Liver (tissue), 9 donors: ENCODE data around the gene DIO3. TPM values are rescaled to one million over a fixed set of nuclear protein-coding genes. Genes with fewer than 3 reads are reported as not detected.

Source experiments
- DNase-seq: peaks from one replicate; pipeline ENCODE4 v3.0.0-alpha.2; 2017; ENCODE audit warnings: low spot score
- H3K27ac ChIP-seq, 2 donors: one replicate each; pipeline ENCODE4 v1.7.0; 2013; ENCODE audit warnings: inconsistent platforms in 2 of 2, low read length in 2 of 2, control low read depth in 1 of 2, low read depth in 1 of 2, mild to moderate bottlenecking in 1 of 2
- H3K27me3 ChIP-seq, 4 donors: one replicate each; pipeline versions ENCODE4 v1.6.1 to v1.7.0; 2013; ENCODE audit warnings: low read length in 3 of 4, inconsistent platforms in 1 of 4, mild to moderate bottlenecking in 1 of 4, moderate library complexity in 1 of 4; ENCODE audit not compliant: control insufficient read depth in 4 of 4, insufficient read depth in 4 of 4
- H3K36me3 ChIP-seq, 4 donors: one replicate each; pipeline versions ENCODE4 v1.6.1 to v1.7.0; 2013; ENCODE audit warnings: low read length in 3 of 4, mild to moderate bottlenecking in 3 of 4, low read depth in 1 of 4, moderate library complexity in 1 of 4; ENCODE audit not compliant: control insufficient read depth in 4 of 4, insufficient read depth in 3 of 4
- H3K4me1 ChIP-seq, 4 donors: one replicate each; pipeline versions ENCODE4 v1.6.1 to v1.7.0; 2013; ENCODE audit warnings: low read length in 3 of 4, mild to moderate bottlenecking in 3 of 4, moderate library complexity in 1 of 4; ENCODE audit not compliant: control insufficient read depth in 4 of 4, insufficient read depth in 4 of 4
- H3K4me3 ChIP-seq, 3 donors: one replicate each; pipeline versions ENCODE4 v1.6.1 to v1.7.0; 2013; ENCODE audit warnings: low read length in 3 of 3, control low read depth in 1 of 3, low read depth in 1 of 3, mild to moderate bottlenecking in 1 of 3
- H3K9ac ChIP-seq, 2 donors: one replicate each; pipeline ENCODE4 v1.7.0; 2013; ENCODE audit warnings: low read length in 2 of 2, mild to moderate bottlenecking in 2 of 2, moderate library complexity in 2 of 2, control low read depth in 1 of 2, low read depth in 1 of 2
- H3K9me3 ChIP-seq, 4 donors: one replicate each; pipeline versions ENCODE4 v1.6.1 to v1.7.0; 2013; ENCODE audit warnings: low read length in 3 of 4; ENCODE audit not compliant: control insufficient read depth in 4 of 4
- ATF3 ChIP-seq: IDR thresholded peaks from 2 replicates; pipeline ENCODE4 v1.6.1; 2016; ENCODE audit warnings: antibody characterized with exemption
- CTCF ChIP-seq: fragments of 150-350 bp; IDR thresholded peaks from 2 replicates; pipeline ENCODE4 v1.5.1; 2017; ENCODE audit warnings: improper control_type of control experiment, low read depth, low read length; ENCODE audit not compliant: missing input control
- EGR1 ChIP-seq, 2 donors: IDR thresholded peaks; 2 replicates each; pipeline ENCODE4 v1.6.1; 2016 to 2018; ENCODE audit warnings: antibody characterized with exemption in 2 of 2, low read depth in 2 of 2
- FOXA1 ChIP-seq: IDR thresholded peaks from 2 replicates; pipeline ENCODE4 v1.6.1; 2016; ENCODE audit warnings: antibody characterized with exemption
- FOXA2 ChIP-seq: IDR thresholded peaks from 2 replicates; pipeline ENCODE4 v1.6.1; 2016; ENCODE audit warnings: antibody characterized with exemption
- GABPA ChIP-seq, 2 donors: IDR thresholded peaks in 1 of 2; conservative IDR thresholded peaks in 1 of 2; 2 replicates each; pipeline ENCODE4 v1.6.1; 2016; ENCODE audit warnings: antibody characterized with exemption in 2 of 2, mild to moderate bottlenecking in 1 of 2, moderate library complexity in 1 of 2
- HNF4A ChIP-seq, 2 donors: conservative IDR thresholded peaks; 2 replicates each; pipeline ENCODE4 v1.6.1; 2016; ENCODE audit warnings: antibody characterized with exemption in 2 of 2, mild to moderate bottlenecking in 2 of 2
- HNF4G ChIP-seq: IDR thresholded peaks from 2 replicates; pipeline ENCODE4 v1.6.1; 2016; ENCODE audit warnings: antibody characterized with exemption
- JUND ChIP-seq, 2 donors: IDR thresholded peaks; 2 replicates each; pipeline ENCODE4 v1.6.1; 2016; ENCODE audit warnings: antibody characterized with exemption in 2 of 2
- MAX ChIP-seq: IDR thresholded peaks from 2 replicates; pipeline ENCODE4 v1.6.1; 2016; ENCODE audit warnings: antibody characterized with exemption
- NR2F2 ChIP-seq: IDR thresholded peaks from 2 replicates; pipeline ENCODE4 v1.6.1; 2016; ENCODE audit warnings: antibody characterized with exemption
- RAD21 ChIP-seq, 2 donors: IDR thresholded peaks; 2 replicates each; pipeline ENCODE4 v1.6.1; 2016; ENCODE audit warnings: antibody characterized with exemption in 2 of 2, mild to moderate bottlenecking in 2 of 2
- REST ChIP-seq: IDR thresholded peaks from 2 replicates; pipeline ENCODE4 v1.6.1; 2016; ENCODE audit warnings: antibody characterized with exemption, mild to moderate bottlenecking
- RXRA ChIP-seq, 2 donors: IDR thresholded peaks; 2 replicates each; pipeline ENCODE4 v1.6.1; 2017 to 2018; ENCODE audit warnings: antibody characterized with exemption in 2 of 2, mild to moderate bottlenecking in 1 of 2
- SP1 ChIP-seq: IDR thresholded peaks from 2 replicates; pipeline ENCODE4 v1.6.1; 2018; ENCODE audit warnings: antibody characterized with exemption, mild to moderate bottlenecking
- TAF1 ChIP-seq: conservative IDR thresholded peaks from 2 replicates; pipeline ENCODE4 v1.6.1; 2016; ENCODE audit warnings: antibody characterized with exemption, mild to moderate bottlenecking
- YY1 ChIP-seq: IDR thresholded peaks from 2 replicates; pipeline ENCODE4 v1.6.1; 2016; ENCODE audit warnings: antibody characterized with exemption, mild to moderate bottlenecking
- ZBTB33 ChIP-seq: IDR thresholded peaks from 2 replicates; pipeline ENCODE4 v1.6.1; 2016; ENCODE audit warnings: antibody characterized with exemption
- WGBS: extraction: QIAGEN DNeasy Blood & Tissue Kit; methylation state at CpG from one replicate; pipeline ENCODE4 v1.1.7; 2013; 5-methylcytosine and 5-hydroxymethylcytosine counted together
- polyA plus RNA-seq, 2 donors: library from polyadenylated mRNA; stranded (reverse) in 1 of 2; unstranded in 1 of 2; fragments of 200-250 nt in 1 of 2; fragments of >200 nt in 1 of 2; fragmentation: Nextera tagmentation in 1 of 2; extraction: Ambion mirVana in 1 of 2; gene quantifications; one replicate each; pipeline versions ENCODE4 v1.2.1 to v1.2.3, GENCODE V29; 2013 to 2015
- total RNA-seq, 2 donors: library from RNA; depleted of rRNA; stranded (reverse); fragments of >200 nt; gene quantifications; one replicate each; pipeline ENCODE4 v1.2.3, GENCODE V29; 2014
- donor health status: healthy.
- donor health status: healthy.
- donor health status: healthy.
- donor health status: healthy.
- donor health status: healthy.

Gene DIO3
- total and polyA plus RNA-seq, 4 donors, result 0.17 to 9.3 (median 0.51) TPM; not detected in 1

- Histone ChIP-seq H3K27ac (no peak overlapping the region), H3K4me3 (no peak overlapping the region), H3K9me3 (no peaks in the 10 kb centered on the region), H3K36me3 (no peaks in the 10 kb centered on the region), H3K9ac (no peak overlapping the region), H3K27me3 (no peaks in the 10 kb centered on the region), H3K4me1 (no peaks in the 10 kb centered on the region)
- TF ChIP-seq CTCF (no peak), REST (no peak), NR2F2 (no peak), HNF4A (conservative IDR thresholded peaks at IDR 0.05) (no peak), ATF3 (no peak), GABPA (IDR thresholded peaks at IDR 0.05 in 1 of 2, conservative IDR thresholded peaks at IDR 0.05 in 1 of 2) (no peak), JUND (IDR thresholded peaks at IDR 0.05) (no peak), FOXA1 (no peak), RAD21 (IDR thresholded peaks at IDR 0.05) (no peak), EGR1 (IDR thresholded peaks at IDR 0.05; ENCODE audit: low read depth in 2 of 2) (no peak), SP1 (no peak), MAX (no peak), FOXA2 (no peak), YY1 (no peak), TAF1 (no peak), RXRA (IDR thresholded peaks at IDR 0.05) (no peak), HNF4G (no peak), ZBTB33 (no peak)
- no peak for DNase-seq
- WGBS, result 95% methylated on average over 29 of the region's 29 CpGs
Observed at GRCh38 chr14:101587441-101587911, 26.2 kb downstream of the DIO3 start.
